ENCODE measurements around the gene WDR38.

GRCh38 chr9:124846969-124847368 lies 6.3 kb upstream of the WDR38 start:
- no peak for TF ChIP-seq HINFP (CRISPR knock-in tag; IDR thresholded peaks at IDR 0.05; ENCODE audit: low read depth)
- TF ChIP-seq, protein P1, sequence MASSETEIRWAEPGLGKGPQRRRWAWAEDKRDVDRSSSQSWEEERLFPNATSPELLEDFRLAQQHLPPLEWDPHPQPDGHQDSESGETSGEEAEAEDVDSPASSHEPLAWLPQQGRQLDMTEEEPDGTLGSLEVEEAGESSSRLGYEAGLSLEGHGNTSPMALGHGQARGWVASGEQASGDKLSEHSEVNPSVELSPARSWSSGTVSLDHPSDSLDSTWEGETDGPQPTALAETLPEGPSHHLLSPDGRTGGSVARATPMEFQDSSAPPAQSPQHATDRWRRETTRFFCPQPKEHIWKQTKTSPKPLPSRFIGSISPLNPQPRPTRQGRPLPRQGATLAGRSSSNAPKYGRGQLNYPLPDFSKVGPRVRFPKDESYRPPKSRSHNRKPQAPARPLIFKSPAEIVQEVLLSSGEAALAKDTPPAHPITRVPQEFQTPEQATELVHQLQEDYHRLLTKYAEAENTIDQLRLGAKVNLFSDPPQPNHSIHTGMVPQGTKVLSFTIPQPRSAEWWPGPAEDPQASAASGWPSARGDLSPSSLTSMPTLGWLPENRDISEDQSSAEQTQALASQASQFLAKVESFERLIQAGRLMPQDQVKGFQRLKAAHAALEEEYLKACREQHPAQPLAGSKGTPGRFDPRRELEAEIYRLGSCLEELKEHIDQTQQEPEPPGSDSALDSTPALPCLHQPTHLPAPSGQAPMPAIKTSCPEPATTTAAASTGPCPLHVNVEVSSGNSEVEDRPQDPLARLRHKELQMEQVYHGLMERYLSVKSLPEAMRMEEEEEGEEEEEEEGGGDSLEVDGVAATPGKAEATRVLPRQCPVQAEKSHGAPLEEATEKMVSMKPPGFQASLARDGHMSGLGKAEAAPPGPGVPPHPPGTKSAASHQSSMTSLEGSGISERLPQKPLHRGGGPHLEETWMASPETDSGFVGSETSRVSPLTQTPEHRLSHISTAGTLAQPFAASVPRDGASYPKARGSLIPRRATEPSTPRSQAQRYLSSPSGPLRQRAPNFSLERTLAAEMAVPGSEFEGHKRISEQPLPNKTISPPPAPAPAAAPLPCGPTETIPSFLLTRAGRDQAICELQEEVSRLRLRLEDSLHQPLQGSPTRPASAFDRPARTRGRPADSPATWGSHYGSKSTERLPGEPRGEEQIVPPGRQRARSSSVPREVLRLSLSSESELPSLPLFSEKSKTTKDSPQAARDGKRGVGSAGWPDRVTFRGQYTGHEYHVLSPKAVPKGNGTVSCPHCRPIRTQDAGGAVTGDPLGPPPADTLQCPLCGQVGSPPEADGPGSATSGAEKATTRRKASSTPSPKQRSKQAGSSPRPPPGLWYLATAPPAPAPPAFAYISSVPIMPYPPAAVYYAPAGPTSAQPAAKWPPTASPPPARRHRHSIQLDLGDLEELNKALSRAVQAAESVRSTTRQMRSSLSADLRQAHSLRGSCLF (CRISPR knock-in tag; IDR thresholded peaks at IDR 0.05; ENCODE audit: borderline replicate concordance) = no peak
- TF ChIP-seq TOE1 (CRISPR knock-in tag; IDR thresholded peaks at IDR 0.05) = no peak
- no peak for TF ChIP-seq FOXM1 (CRISPR knock-in tag; IDR thresholded peaks at IDR 0.05)
- TF ChIP-seq, protein P2, sequence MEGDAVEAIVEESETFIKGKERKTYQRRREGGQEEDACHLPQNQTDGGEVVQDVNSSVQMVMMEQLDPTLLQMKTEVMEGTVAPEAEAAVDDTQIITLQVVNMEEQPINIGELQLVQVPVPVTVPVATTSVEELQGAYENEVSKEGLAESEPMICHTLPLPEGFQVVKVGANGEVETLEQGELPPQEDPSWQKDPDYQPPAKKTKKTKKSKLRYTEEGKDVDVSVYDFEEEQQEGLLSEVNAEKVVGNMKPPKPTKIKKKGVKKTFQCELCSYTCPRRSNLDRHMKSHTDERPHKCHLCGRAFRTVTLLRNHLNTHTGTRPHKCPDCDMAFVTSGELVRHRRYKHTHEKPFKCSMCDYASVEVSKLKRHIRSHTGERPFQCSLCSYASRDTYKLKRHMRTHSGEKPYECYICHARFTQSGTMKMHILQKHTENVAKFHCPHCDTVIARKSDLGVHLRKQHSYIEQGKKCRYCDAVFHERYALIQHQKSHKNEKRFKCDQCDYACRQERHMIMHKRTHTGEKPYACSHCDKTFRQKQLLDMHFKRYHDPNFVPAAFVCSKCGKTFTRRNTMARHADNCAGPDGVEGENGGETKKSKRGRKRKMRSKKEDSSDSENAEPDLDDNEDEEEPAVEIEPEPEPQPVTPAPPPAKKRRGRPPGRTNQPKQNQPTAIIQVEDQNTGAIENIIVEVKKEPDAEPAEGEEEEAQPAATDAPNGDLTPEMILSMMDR (CRISPR knock-in tag; IDR thresholded peaks at IDR 0.05) = no peak
- TF ChIP-seq SOX6 (IDR thresholded peaks at IDR 0.05) = no peak
- TF ChIP-seq SOX6 (CRISPR knock-in tag; IDR thresholded peaks at IDR 0.05) = no peak
- TF ChIP-seq, protein P3, sequence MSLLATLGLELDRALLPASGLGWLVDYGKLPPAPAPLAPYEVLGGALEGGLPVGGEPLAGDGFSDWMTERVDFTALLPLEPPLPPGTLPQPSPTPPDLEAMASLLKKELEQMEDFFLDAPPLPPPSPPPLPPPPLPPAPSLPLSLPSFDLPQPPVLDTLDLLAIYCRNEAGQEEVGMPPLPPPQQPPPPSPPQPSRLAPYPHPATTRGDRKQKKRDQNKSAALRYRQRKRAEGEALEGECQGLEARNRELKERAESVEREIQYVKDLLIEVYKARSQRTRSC (CRISPR knock-in tag; IDR thresholded peaks at IDR 0.05; ENCODE audit: low read depth) = no peak
- TF ChIP-seq SAFB2 (CRISPR knock-in tag; IDR thresholded peaks at IDR 0.05; ENCODE audit: borderline replicate concordance, low read depth) = no peak
- TF ChIP-seq ZNF572 (CRISPR knock-in tag; IDR thresholded peaks at IDR 0.05) = no peak
- TF ChIP-seq SNAPC2 (CRISPR knock-in tag; IDR thresholded peaks at IDR 0.05) = no peak
